ENCODE measurements around the gene ECEL1. TPM values are rescaled to one million over a fixed set of nuclear protein-coding genes. Genes with fewer than 3 reads are reported as not detected.
"Not testable (repeated sequence)": the region's sequence is repeated elsewhere in the genome, so short reads cannot be mapped to it uniquely, and the experiment has no call there.

The ECEL1 gene
- total RNA-seq, 6 experiments from 2014 or later: 0.22 to 1.3 (median 0.83) TPM; not detected in 2

DNA sequence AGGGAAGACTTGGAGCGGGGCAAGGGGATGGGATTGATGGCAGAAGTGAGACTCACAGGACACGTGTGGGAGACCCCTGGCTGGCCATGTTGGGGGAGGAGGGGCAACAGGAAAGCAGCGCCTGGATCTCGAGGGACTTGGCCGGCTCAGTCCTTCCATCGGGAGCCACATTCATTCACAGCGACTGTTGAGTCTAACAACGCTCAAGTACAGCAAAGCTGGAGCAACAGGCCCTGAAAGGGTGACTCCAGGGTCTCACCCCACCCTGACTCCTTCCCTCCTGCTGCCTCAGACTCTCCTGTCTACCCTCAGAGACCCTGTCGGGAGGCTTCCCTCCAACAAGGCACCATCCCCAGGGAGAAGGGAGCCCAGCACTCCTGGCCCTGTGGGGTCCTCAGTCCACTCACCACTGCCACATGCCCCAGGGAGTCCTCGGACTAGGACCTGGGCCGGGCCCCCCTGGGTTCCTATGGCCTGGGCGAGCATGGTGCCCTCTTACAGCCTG, 46.4 kb downstream of the ECEL1 start:
- ATAC-seq: no peak

GRCh38 chr2:232440220-232441018, 47.2 kb downstream of the ECEL1 start:
- H3K4me3 ChIP-seq; H3K36me3 ChIP-seq; H3K27ac ChIP-seq; H3K9me3 ChIP-seq; H3K27me3 ChIP-seq; H3K4me1 ChIP-seq; intact Hi-C loops (cut with DNase I): not testable (repeated sequence)
- peak; percentile 70 to 75 (median 74) for ATAC-seq
- peak; percentile 91 to 95 (median 94) for TF ChIP-seq CTCF (IDR thresholded peaks at IDR 0.05)
- 43% methylated on average over 2 of the region's 16 CpGs for WGBS (ENCODE audit: insufficient coverage, low coverage, low lambda C conversion rate, missing lambda C conversion rate)
- DNase-seq: peak; percentile 84 to 89 (median 88)

More for the DNA sequence above, 46.4 kb downstream of the ECEL1 start:
- H3K4me3 ChIP-seq: no peak overlapping the region
- H3K27ac ChIP-seq: no peak overlapping the region
- intact Hi-C loops (cut with DNase I): no loop called here
- no peaks in the 10 kb centered on the region for H3K9me3 ChIP-seq
- H3K27me3 ChIP-seq: no peaks in the 10 kb centered on the region
- TF ChIP-seq POLR2A (IDR thresholded peaks at IDR 0.05) (no peak), CTCF (IDR thresholded peaks at IDR 0.05) (no peak)
- H3K36me3 ChIP-seq: no peaks in the 10 kb centered on the region
- peak in 2 of 3 donors; percentile 41 to 50 for DNase-seq
- peaks cover 0 to 10% (median 5%) of the 10 kb centered on the region in 4 donors for H3K4me1 ChIP-seq
- 54% methylated on average over 2 of the region's 12 CpGs for WGBS (ENCODE audit: insufficient coverage, low coverage, low lambda C conversion rate, missing lambda C conversion rate)

GRCh38 chr2:232439758-232440135, 47.9 kb downstream of the ECEL1 start:
- Histone ChIP-seq H3K36me3 (no peaks in the 10 kb centered on the region), H3K27ac (no peak overlapping the region), H3K4me1 (peaks cover 0 to 10% (median 5%) of the 10 kb centered on the region in 4 donors), H3K9me3 (no peaks in the 10 kb centered on the region), H3K4me3 (no peak overlapping the region), H3K27me3 (no peaks in the 10 kb centered on the region)
- 33% methylated on average over 1 of the region's 5 CpGs for WGBS (ENCODE audit: insufficient coverage, low coverage, low lambda C conversion rate, missing lambda C conversion rate)
- TF ChIP-seq POLR2A (IDR thresholded peaks at IDR 0.05) (no peak), CTCF (IDR thresholded peaks at IDR 0.05) (peak in 3 of 4 donors; percentile 39 to 46 (median 40))
- intact Hi-C loops (cut with DNase I): loop anchor here (5.0 to 10.0 kb wide), 3 partner anchors 85 to 537 kb away; partner anchors contain the start of genes CHRND (in 1 of the 2) and PRSS56 (in 1 of the 2)
- DNase-seq (peak in 1 of 3 donors; percentile 20), ATAC-seq (no peak)

- no peak overlapping the region for H3K4me3 ChIP-seq
- WGBS (ENCODE audit: insufficient coverage, low coverage, low lambda C conversion rate, missing lambda C conversion rate): no CpG with 5 or more reads among the region's 22 CpGs
- H3K27ac ChIP-seq: no peak overlapping the region
- peaks cover 0 to 4% (median 2%) of the 10 kb centered on the region in 4 donors for H3K4me1 ChIP-seq
- H3K27me3 ChIP-seq: no peaks in the 10 kb centered on the region
- TF ChIP-seq POLR2A (IDR thresholded peaks at IDR 0.05) (no peak), CTCF (IDR thresholded peaks at IDR 0.05) (peak; percentile 42 to 61 (median 54))
- DNase-seq (peak in 1 of 3 donors; percentile 47), ATAC-seq (peak; percentile 26 to 45 (median 35))
- intact Hi-C loops (cut with DNase I): loop anchor here (5.0 to 10.0 kb wide), 3 partner anchors 86 to 537 kb away; partner anchors contain the start of genes CHRND (in 1 of the 2) and PRSS56 (in 1 of the 2)
- no peaks in the 10 kb centered on the region for H3K9me3 ChIP-seq
- H3K36me3 ChIP-seq: no peaks in the 10 kb centered on the region
These were observed 48.5 kb downstream of the ECEL1 start for GRCh38 chr2:232438951-232439757.

All from right lobe of liver (tissue), 6 donors.